Measurements from ENCODE around the gene SHE. TPM values are rescaled to one million over a fixed set of nuclear protein-coding genes. Genes with fewer than 3 reads are reported as not detected.

Gene SHE
- total RNA-seq, 1 donor from 2014 or later: 79.3 TPM

GRCh38 chr1:154481053-154481452, 21.2 kb downstream of the SHE start:
- TF ChIP-seq CTCF (IDR thresholded peaks at IDR 0.05; ENCODE audit: unreplicated experiment): no peak
- Mint-ChIP-seq H3K27ac (ENCODE audit: unreplicated experiment) (peak overlapping the region; percentile 61), H3K27me3 (ENCODE audit: unreplicated experiment) (peaks cover 6% of the 10 kb centered on the region)

GRCh38 chr1:154479764-154480421, 22.3 kb downstream of the SHE start:
- H3K27me3 Mint-ChIP-seq (ENCODE audit: unreplicated experiment): peaks cover 5% of the 10 kb centered on the region
- H3K4me1 Mint-ChIP-seq (ENCODE audit: unreplicated experiment): peaks cover 46% of the 10 kb centered on the region
- no peaks in the 10 kb centered on the region for H3K9me3 Mint-ChIP-seq (ENCODE audit: unreplicated experiment)
- H3K4me3 Mint-ChIP-seq (ENCODE audit: unreplicated experiment): peak overlapping the region; percentile 32
- H3K36me3 Mint-ChIP-seq (ENCODE audit: low read depth, unreplicated experiment): peaks cover 34% of the 10 kb centered on the region
- no peak overlapping the region for H3K27ac Mint-ChIP-seq (ENCODE audit: unreplicated experiment)
- DNase-seq (ENCODE audit: low spot score): peak; percentile 82
- TF ChIP-seq CTCF (IDR thresholded peaks at IDR 0.05; ENCODE audit: unreplicated experiment): peak; percentile 89

More at GRCh38 chr1:154481053-154481452, 21.2 kb downstream of the SHE start:
- Mint-ChIP-seq H3K9me3 (ENCODE audit: unreplicated experiment) (no peaks in the 10 kb centered on the region), H3K36me3 (ENCODE audit: low read depth, unreplicated experiment) (peaks cover 43% of the 10 kb centered on the region), H3K4me1 (ENCODE audit: unreplicated experiment) (peaks cover 56% of the 10 kb centered on the region), H3K4me3 (ENCODE audit: unreplicated experiment) (no peak overlapping the region)
- DNase-seq (ENCODE audit: low spot score): no peak

- H3K4me3 Mint-ChIP-seq (ENCODE audit: unreplicated experiment): no peak overlapping the region
- no peak overlapping the region for H3K27ac Mint-ChIP-seq (ENCODE audit: unreplicated experiment)
- TF ChIP-seq CTCF (IDR thresholded peaks at IDR 0.05; ENCODE audit: unreplicated experiment): no peak
- no peak for DNase-seq (ENCODE audit: low spot score)
- H3K9me3 Mint-ChIP-seq (ENCODE audit: unreplicated experiment): no peaks in the 10 kb centered on the region
- peaks cover 26% of the 10 kb centered on the region for H3K36me3 Mint-ChIP-seq (ENCODE audit: low read depth, unreplicated experiment)
- H3K27me3 Mint-ChIP-seq (ENCODE audit: unreplicated experiment): peaks cover 2% of the 10 kb centered on the region
- peaks cover 39% of the 10 kb centered on the region for H3K4me1 Mint-ChIP-seq (ENCODE audit: unreplicated experiment)
Measured at GRCh38 chr1:154478639-154479038, 23.6 kb downstream of the SHE start.

- Mint-ChIP-seq H3K27me3 (ENCODE audit: unreplicated experiment) (peaks cover 2% of the 10 kb centered on the region), H3K4me1 (ENCODE audit: unreplicated experiment) (peaks cover 33% of the 10 kb centered on the region), H3K9me3 (ENCODE audit: unreplicated experiment) (no peaks in the 10 kb centered on the region), H3K36me3 (ENCODE audit: low read depth, unreplicated experiment) (peaks cover 20% of the 10 kb centered on the region), H3K4me3 (ENCODE audit: unreplicated experiment) (no peak overlapping the region), H3K27ac (ENCODE audit: unreplicated experiment) (no peak overlapping the region)
- TF ChIP-seq CTCF (IDR thresholded peaks at IDR 0.05; ENCODE audit: unreplicated experiment): no peak
- DNase-seq (ENCODE audit: low spot score): no peak
Measured at GRCh38 chr1:154478013-154478412, 24.2 kb downstream of the SHE start.

- Mint-ChIP-seq H3K4me1 (ENCODE audit: unreplicated experiment) (peaks cover 30% of the 10 kb centered on the region), H3K27ac (ENCODE audit: unreplicated experiment) (no peak overlapping the region), H3K4me3 (ENCODE audit: unreplicated experiment) (no peak overlapping the region), H3K27me3 (ENCODE audit: unreplicated experiment) (peaks cover 2% of the 10 kb centered on the region), H3K36me3 (ENCODE audit: low read depth, unreplicated experiment) (peaks cover 16% of the 10 kb centered on the region), H3K9me3 (ENCODE audit: unreplicated experiment) (no peaks in the 10 kb centered on the region)
- TF ChIP-seq CTCF (IDR thresholded peaks at IDR 0.05; ENCODE audit: unreplicated experiment): no peak
- DNase-seq (ENCODE audit: low spot score): no peak
Measured at GRCh38 chr1:154476791-154477190, 25.4 kb downstream of the SHE start.

Data from endothelial cell (in vitro differentiated cells).